SK-N-SH (cell line): Measurements from ENCODE around the gene TIGD3. TPM values are rescaled to one million over a fixed set of nuclear protein-coding genes. Genes with fewer than 3 reads are reported as not detected.

Source experiments
- CTCF ChIA-PET: fragments of 300-600, 350-600 bp; formaldehyde crosslinking; extraction: SDS; loops from one replicate; lab custom pipeline; 2021; lab: Yijun Ruan, JAX
- POLR2A ChIA-PET: fragments of 350-600 bp; sonication (Branson Sonifier 250); formaldehyde crosslinking; extraction: SDS; loops from one replicate; lab custom pipeline; 2020; ENCODE audit warnings: antibody characterized with exemption, inconsistent platforms; lab: Yijun Ruan, JAX
- DNase-seq: peaks from one replicate; pipeline ENCODE4 v3.0.0; 2012
- H2AFZ ChIP-seq: fragments of 200-600 bp; sonication (generic); 2 replicates; pipeline ENCODE4 v1.8.1; 2016; ENCODE audit warnings: antibody characterized with exemption, mild to moderate bottlenecking, low read depth
- H3F3A ChIP-seq: fragments of 200-600 bp; sonication (generic); replicated peaks from 2 replicates; pipeline ENCODE3; 2016; ENCODE audit warnings: antibody characterized with exemption, mild to moderate bottlenecking; ENCODE audit not compliant: insufficient read depth
- H3K27ac ChIP-seq, 2 experiments: fragments of 200-500 bp in 1 of 2; fragments of 200-600 bp in 1 of 2; sonication (Bioruptor generic) in 1 of 2; sonication (generic), shearing (Covaris generic) in 1 of 2; 2 replicates each; pipeline versions ENCODE4 v1.5.1 to v1.6.1; 2014 to 2016; ENCODE audit warnings: low read depth in 2 of 2, inconsistent platforms in 1 of 2, low read length in 1 of 2, mild to moderate bottlenecking in 1 of 2, mixed read lengths in 1 of 2
- H3K27me3 ChIP-seq: fragments of 200-600 bp; sonication (generic), shearing (Covaris generic); 2 replicates; pipeline ENCODE4 v1.6.1; 2016; ENCODE audit warnings: mixed run types; ENCODE audit not compliant: insufficient read depth
- H3K36me3 ChIP-seq, 2 experiments: fragments of 200-500 bp in 1 of 2; fragments of 200-600 bp in 1 of 2; sonication (Bioruptor generic) in 1 of 2; sonication (generic) in 1 of 2; replicated peaks in 1 of 2; 2 replicates each; pipeline versions ENCODE3 to v1.5.1; 2014 to 2016; ENCODE audit warnings: low read length in 1 of 2, mild to moderate bottlenecking in 1 of 2; ENCODE audit not compliant: insufficient read depth in 2 of 2, control insufficient read depth in 1 of 2
- H3K4me1 ChIP-seq, 2 experiments: fragments of 200-500 bp in 1 of 2; fragments of 200-600 bp in 1 of 2; sonication (Bioruptor generic) in 1 of 2; sonication (generic), shearing (Covaris generic) in 1 of 2; 2 replicates each; pipeline versions ENCODE4 v1.5.1 to v1.6.1; 2014 to 2016; ENCODE audit warnings: low read depth in 1 of 2, low read length in 1 of 2, mixed run types in 1 of 2; ENCODE audit not compliant: insufficient read depth in 2 of 2, control insufficient read depth in 1 of 2
- H3K4me2 ChIP-seq: fragments of 200-600 bp; sonication (generic), shearing (Covaris generic); 2 replicates; pipeline ENCODE4 v1.6.1; 2017; ENCODE audit warnings: mixed run types
- H3K4me3 ChIP-seq, 2 experiments: fragments of 200-500 bp in 1 of 2; fragments of 200-600 bp in 1 of 2; sonication (Bioruptor generic) in 1 of 2; sonication (generic), shearing (Covaris generic) in 1 of 2; 2 replicates each; pipeline versions ENCODE4 v1.5.1 to v1.8.1; 2014 to 2016; ENCODE audit warnings: low read depth in 2 of 2, inconsistent platforms in 1 of 2, low read length in 1 of 2, mild to moderate bottlenecking in 1 of 2, mixed read lengths in 1 of 2, moderate library complexity in 1 of 2
- H3K79me2 ChIP-seq: fragments of 200-600 bp; sonication (generic); 2 replicates; pipeline ENCODE4 v1.8.1; 2017; ENCODE audit warnings: mild to moderate bottlenecking; ENCODE audit not compliant: insufficient read depth
- H3K9ac ChIP-seq: fragments of 200-600 bp; sonication (generic); 2 replicates; pipeline ENCODE4 v1.6.1; 2017; ENCODE audit warnings: mixed run types
- H3K9me2 ChIP-seq: fragments of 200-600 bp; sonication (generic); 2 replicates; pipeline ENCODE4 v1.6.1; 2017; ENCODE audit warnings: mixed run types
- H3K9me3 ChIP-seq: fragments of 200-600 bp; sonication (generic); 2 replicates; pipeline ENCODE4 v1.6.1; 2017; ENCODE audit warnings: mixed run types, mild to moderate bottlenecking, moderate library complexity
- H4K20me1 ChIP-seq: fragments of 200-600 bp; sonication (generic); 2 replicates; pipeline ENCODE4 v1.6.1; 2017; ENCODE audit warnings: mild to moderate bottlenecking, mixed run types; ENCODE audit not compliant: insufficient read depth
- CHD2 ChIP-seq: fragments of 150-350 bp; IDR thresholded peaks from 2 replicates; pipeline ENCODE4 v1.6.1; 2018; ENCODE audit warnings: low read length; ENCODE audit not compliant: partially characterized antibody
- CTCF ChIP-seq: fragments of 200-600 bp; sonication (generic); IDR thresholded peaks from 2 replicates; pipeline ENCODE4 v1.6.1; 2017; ENCODE audit warnings: antibody characterized with exemption, mild to moderate bottlenecking, moderate library complexity
- ELF1 ChIP-seq: IDR thresholded peaks from 2 replicates; pipeline ENCODE4 v1.4.0; 2012
- EZH2phosphoT487 ChIP-seq: fragments of 200-600 bp; sonication (generic); IDR thresholded peaks from 2 replicates; pipeline ENCODE4 v1.6.1; 2017; ENCODE audit warnings: low read depth, mixed run types, mild to moderate bottlenecking, antibody characterized with exemption, moderate library complexity, borderline replicate concordance
- FOXJ3 ChIP-seq: sonication (generic); formaldehyde crosslinking; IDR thresholded peaks from 2 replicates; pipeline ENCODE4 v1.5.1; 2020; ENCODE audit warnings: mild to moderate bottlenecking, missing genetic modification reagents
- GABPA ChIP-seq: IDR thresholded peaks from 2 replicates; pipeline ENCODE4 v1.4.0; 2012; ENCODE audit warnings: low read depth, mild to moderate bottlenecking
- GATA2 ChIP-seq: sonication (generic); formaldehyde crosslinking; IDR thresholded peaks from 2 replicates; pipeline ENCODE4 v1.5.0; 2020; ENCODE audit warnings: mild to moderate bottlenecking, missing genetic modification reagents
- JUND ChIP-seq: IDR thresholded peaks from 2 replicates; pipeline ENCODE4 v1.4.0; 2012
- MXI1 ChIP-seq: IDR thresholded peaks from 2 replicates; pipeline ENCODE4 v1.6.1; 2012; ENCODE audit warnings: mild to moderate bottlenecking, low read depth, low read length, improper control_type of control experiment
- NRF1 ChIP-seq: IDR thresholded peaks from 2 replicates; pipeline ENCODE4 v1.6.1; 2012; ENCODE audit warnings: low read depth, mild to moderate bottlenecking, low read length
- POLR2AphosphoS5 ChIP-seq: IDR thresholded peaks from 2 replicates; pipeline ENCODE4 v1.6.1; 2012; ENCODE audit warnings: low read depth, low read length
- RCOR1 ChIP-seq: fragments of 150-350 bp; IDR thresholded peaks from 2 replicates; pipeline ENCODE4 v1.6.1; 2017; ENCODE audit warnings: antibody characterized with exemption, low read length
- SMC3 ChIP-seq: IDR thresholded peaks from 2 replicates; pipeline ENCODE4 v1.6.1; 2012; ENCODE audit warnings: low read depth, low read length, improper control_type of control experiment
- TAF1 ChIP-seq: IDR thresholded peaks from 2 replicates; pipeline ENCODE4 v1.6.1; 2012; ENCODE audit warnings: low read depth, mild to moderate bottlenecking, low read length, moderate library complexity, borderline replicate concordance
- TCF12 ChIP-seq: IDR thresholded peaks from 2 replicates; pipeline ENCODE4 v1.4.0; 2012
- TEAD4 ChIP-seq: IDR thresholded peaks from 2 replicates; pipeline ENCODE4 v1.4.0; 2012; ENCODE audit warnings: mild to moderate bottlenecking, borderline replicate concordance; ENCODE audit not compliant: insufficient read depth
- USF2 ChIP-seq: fragments of 150-350 bp; IDR thresholded peaks from 2 replicates; pipeline ENCODE4 v1.6.1; 2017; ENCODE audit warnings: antibody characterized with exemption, low read length, low read depth, borderline replicate concordance
- YY1 ChIP-seq: IDR thresholded peaks from 2 replicates; pipeline ENCODE4 v1.4.0; 2012; ENCODE audit warnings: low read depth, mild to moderate bottlenecking
- ZBTB33 ChIP-seq: IDR thresholded peaks from 2 replicates; pipeline ENCODE4 v1.4.0; 2012; ENCODE audit warnings: low read depth, borderline replicate concordance
- WGBS: methylation state at CpG from one replicate; pipeline ENCODE4 v1.1.6; 2017; ENCODE audit warnings: low lambda C conversion rate; 5-methylcytosine and 5-hydroxymethylcytosine counted together
- polyA plus RNA-seq, 3 experiments: library from polyadenylated mRNA; depleted of rRNA; stranded (reverse); fragments of >200 nt; gene quantifications; 2 replicates each; pipeline ENCODE4 v1.2.3, GENCODE V29; 2012

TIGD3 gene
- polyA plus RNA-seq, 1 of the 3 experiments (the other 2 are of a cell fraction): 0.41 TPM

- no peak for TF ChIP-seq ZBTB33
- TF ChIP-seq JUND: no peak
These were observed 29.2 kb downstream of the TIGD3 start (continued) for GRCh38 chr11:65383778-65384177.

GRCh38 chr11:65384301-65384889, 29.8 kb downstream of the TIGD3 start:
- Histone ChIP-seq H3K36me3 (no peaks in the 10 kb centered on the region), H3F3A (peaks cover 31% of the 10 kb centered on the region), H3K27ac (peak overlapping the region; percentile 8 to 99; a peak in 3 of 4 replicates), H3K4me3 (no peak overlapping the region), H3K4me1 (peaks cover 44 to 51% of the 10 kb centered on the region in 2 experiments; a peak in 3 of 4 replicates)
- no peak for TF ChIP-seq GATA2
- TF ChIP-seq TCF12: no peak
- no peak for TF ChIP-seq ELF1
- no peak for TF ChIP-seq YY1
- TF ChIP-seq EZH2phosphoT487: no peak
- TF ChIP-seq, all 33 proteins: peak for 0
- 0 out of 2 replicates have a peak overlapping the region, but pooled peaks have one; percentile 90 for H3K4me2 ChIP-seq
- no peak overlapping the region for H2AFZ ChIP-seq
- H3K9me3 ChIP-seq: no peaks in the 10 kb centered on the region
- H3K9ac ChIP-seq: no peak overlapping the region
- no peak for DNase-seq
- WGBS: 75% methylated on average over 7 of the region's 8 CpGs
- no peaks in the 10 kb centered on the region for H3K9me2 ChIP-seq
- POLR2A ChIA-PET: interaction anchor here (0.8 to 4.7 kb wide), 3 partner anchors 39 to 180 kb away, joined by 3 to 24 read pairs (median 21); partner anchors contain the start of genes MALAT1 and NEAT1
- CTCF ChIA-PET: interaction anchor here (1.6 kb wide), 2 partner anchors 17 to 34 kb away, joined by 4 read pairs; no protein-coding TSS in a partner anchor
- no peaks in the 10 kb centered on the region for H4K20me1 ChIP-seq
- H3K27me3 ChIP-seq: no peaks in the 10 kb centered on the region
- H3K79me2 ChIP-seq: peaks cover 48% of the 10 kb centered on the region

- ChIA-PET CTCF (interaction anchor here (1.0 to 6.6 kb wide), 5 partner anchors 20 to 112 kb away, joined by 3 to 47 read pairs (median 5); no protein-coding TSS in a partner anchor), POLR2A (interaction anchor here (1.7 to 4.7 kb wide), 4 partner anchors 30 to 114 kb away, joined by 4 to 21 read pairs (median 5); partner anchors contain the start of gene NEAT1)
- peaks cover 27% of the 10 kb centered on the region for H3F3A ChIP-seq
- peak within 1 kb of the TSS; percentile 76 to 99; a peak in 3 of 4 replicates for H3K27ac ChIP-seq
- H3K4me3 ChIP-seq: peak within 1 kb of the TSS; percentile 65 to 90
- peak within 1 kb of the TSS; percentile 91 for H3K9ac ChIP-seq
- peak within 1 kb of the TSS; percentile 91 for H2AFZ ChIP-seq
- peak within 1 kb of the TSS; percentile 88 for H3K4me2 ChIP-seq
- DNase-seq: peak; percentile 99
- no peaks in the 10 kb centered on the region for H4K20me1 ChIP-seq
- peaks cover 47 to 55% of the 10 kb centered on the region in 2 experiments; a peak in 3 of 4 replicates for H3K4me1 ChIP-seq
- H3K79me2 ChIP-seq: peaks cover 59% of the 10 kb centered on the region
- H3K27me3 ChIP-seq: no peaks in the 10 kb centered on the region
- no peaks in the 10 kb centered on the region for H3K9me2 ChIP-seq
- H3K36me3 ChIP-seq: no peaks in the 10 kb centered on the region
- 3% methylated on average over 24 of the region's 76 CpGs for WGBS
- no peaks in the 10 kb centered on the region for H3K9me3 ChIP-seq
- TF ChIP-seq TEAD4 (no peak), CTCF (no peak), USF2 (no peak), TCF12 (no peak), MXI1 (peak; percentile 57; the same call in 1 of the 2 replicates), CHD2 (no peak), YY1 (no peak), FOXJ3 (no peak), GATA2 (no peak), POLR2AphosphoS5 (peak; percentile 70), RCOR1 (no peak), TAF1 (peak; percentile 56), SMC3 (no peak), GABPA (peak; percentile 51; the same call in 1 of the 2 replicates), NRF1 (peak; percentile 79)
These were observed 32.0 kb downstream of the TIGD3 start, which contains the start of gene FRMD8 for GRCh38 chr11:65386307-65387140. Gene FRMD8, plus strand, starts transcription at chr11:65386637. Its CDS starts 400 bp downstream, at chr11:65387037.
